GM23338 (cell line): ENCODE data around the gene TRNP1. TPM values are rescaled to one million over a fixed set of nuclear protein-coding genes. Genes with fewer than 3 reads are reported as not detected.

Experiments used
- ATAC-seq: fragments of 200-7000 bp; cut with Tn5 transposase; 3 replicates; pipeline ENCODE4 v1.9.1; 2020
- DNase-seq: peaks from one replicate; pipeline ENCODE4 v3.0.0-alpha.2; 2015; ENCODE audit warnings: low spot score
- H2AFZ ChIP-seq: fragments of 200-600 bp; sonication (generic); 2 replicates; pipeline ENCODE4 v1.8.0; 2016; ENCODE audit warnings: antibody characterized with exemption, mild to moderate bottlenecking, moderate library complexity
- H3F3A ChIP-seq: fragments of 200-600 bp; sonication (generic); replicated peaks from 2 replicates; pipeline ENCODE4 v1.8.0; 2017; ENCODE audit warnings: antibody characterized with exemption, mixed run types, low read depth
- H3K27ac ChIP-seq: fragments of 200-600 bp; sonication (generic); 2 replicates; pipeline ENCODE4 v1.6.1; 2016; ENCODE audit warnings: low read depth
- H3K27me3 ChIP-seq: fragments of 200-600 bp; sonication (generic); 2 replicates; pipeline ENCODE4 v1.8.0; 2016; ENCODE audit warnings: mild to moderate bottlenecking, mixed run types, moderate library complexity; ENCODE audit not compliant: insufficient read depth
- H3K36me3 ChIP-seq: fragments of 200-600 bp; sonication (generic); 2 replicates; pipeline ENCODE4 v1.8.0; 2016; ENCODE audit warnings: mild to moderate bottlenecking; ENCODE audit not compliant: insufficient read depth
- H3K4me1 ChIP-seq: fragments of 200-600 bp; sonication (generic); 2 replicates; pipeline ENCODE4 v1.8.0; 2016; ENCODE audit warnings: mild to moderate bottlenecking, moderate library complexity; ENCODE audit not compliant: insufficient read depth
- H3K4me2 ChIP-seq: fragments of 200-600 bp; sonication (generic); 2 replicates; pipeline ENCODE4 v1.7.1; 2017; ENCODE audit warnings: mixed run types
- H3K4me3 ChIP-seq: fragments of 200-600 bp; sonication (generic); 2 replicates; pipeline ENCODE4 v1.6.1; 2016; ENCODE audit warnings: mixed run types
- H3K79me2 ChIP-seq: fragments of 200-600 bp; sonication (generic); replicated peaks from 2 replicates; pipeline ENCODE4 v1.8.0; 2017; ENCODE audit warnings: mild to moderate bottlenecking; ENCODE audit not compliant: insufficient read depth
- H3K9me2 ChIP-seq: fragments of 200-600 bp; sonication (generic); 2 replicates; pipeline ENCODE4 v1.8.0; 2017; ENCODE audit not compliant: insufficient read depth
- H4K20me1 ChIP-seq: fragments of 200-600 bp; sonication (generic); replicated peaks from 2 replicates; pipeline ENCODE4 v1.8.0; 2017; ENCODE audit warnings: mild to moderate bottlenecking; ENCODE audit not compliant: insufficient read depth
- H3K27ac Mint-ChIP-seq: 2 replicates; pipeline ENCODE4 v1.8.0; 2020; ENCODE audit warnings: inconsistent platforms, mild to moderate bottlenecking, moderate library complexity, mixed read lengths
- H3K27me3 Mint-ChIP-seq: 3 replicates; pipeline ENCODE4 v1.8.0; 2022; ENCODE audit warnings: low read depth, mild to moderate bottlenecking, moderate library complexity, mixed read lengths, inconsistent platforms; ENCODE audit not compliant: insufficient read depth, poor library complexity
- H3K36me3 Mint-ChIP-seq: 3 replicates; pipeline ENCODE4 v1.8.0; 2021; ENCODE audit warnings: low read depth, mild to moderate bottlenecking, inconsistent platforms, moderate library complexity, mixed read lengths
- H3K4me1 Mint-ChIP-seq: 3 replicates; pipeline ENCODE4 v1.8.0; 2020; ENCODE audit warnings: mild to moderate bottlenecking, inconsistent platforms, mixed read lengths
- H3K4me3 Mint-ChIP-seq: 3 replicates; pipeline ENCODE4 v1.8.0; 2021; ENCODE audit warnings: moderate library complexity, mild to moderate bottlenecking, inconsistent platforms, mixed read lengths
- H3K9me3 Mint-ChIP-seq: 3 replicates; pipeline ENCODE4 v1.8.0; 2020; ENCODE audit warnings: moderate library complexity, mild to moderate bottlenecking, inconsistent platforms, mixed read lengths
- CREB1 ChIP-seq: fragments of 250-450 bp; sonication (Bioruptor Pico); IDR thresholded peaks from 2 replicates; pipeline ENCODE4 v1.5.0; 2020; ENCODE audit warnings: low read depth, mild to moderate bottlenecking, moderate library complexity
- EZH2 ChIP-seq: fragments of 200-600 bp; sonication (generic); IDR thresholded peaks from one replicate; pipeline ENCODE4 v1.8.0; 2017; ENCODE audit warnings: antibody characterized with exemption, mild to moderate bottlenecking, low read depth; ENCODE audit not compliant: unreplicated experiment
- EZH2phosphoT487 ChIP-seq: fragments of 200-600 bp; sonication (generic); IDR thresholded peaks from one replicate; pipeline ENCODE4 v1.8.1; 2018; ENCODE audit warnings: antibody characterized with exemption; ENCODE audit not compliant: unreplicated experiment
- JUNB ChIP-seq: IDR thresholded peaks from one replicate; pipeline ENCODE4 v1.6.1; 2016; ENCODE audit warnings: antibody characterized with exemption; ENCODE audit not compliant: unreplicated experiment
- NANOG ChIP-seq: IDR thresholded peaks from 2 replicates; pipeline ENCODE4 v1.6.1; 2016; ENCODE audit warnings: antibody characterized with exemption, borderline replicate concordance
- POLR2AphosphoS5 ChIP-seq: IDR thresholded peaks from 2 replicates; pipeline ENCODE4 v1.6.1; 2016; ENCODE audit warnings: antibody characterized with exemption, low read depth
- STAT1 ChIP-seq: IDR thresholded peaks from one replicate; pipeline ENCODE4 v1.6.1; 2016; ENCODE audit warnings: antibody characterized with exemption; ENCODE audit not compliant: unreplicated experiment
- ZNF114 ChIP-seq: fragments of 250-450 bp; sonication (Bioruptor Pico); IDR thresholded peaks from 2 replicates; pipeline ENCODE4 v1.5.0; 2020; ENCODE audit warnings: mild to moderate bottlenecking, moderate library complexity
- ZNF331 ChIP-seq: fragments of 250-450 bp; sonication (Bioruptor Pico); IDR thresholded peaks from 2 replicates; pipeline ENCODE4 v1.5.0; 2020; ENCODE audit warnings: low read depth, mild to moderate bottlenecking, moderate library complexity
- polyA plus RNA-seq: library from polyadenylated mRNA; unstranded; fragments of >200 nt; fragmentation: Nextera tagmentation; extraction: Ambion mirVana; gene quantifications from 2 replicates; pipeline ENCODE4 v1.2.1, GENCODE V29; 2016
- total RNA-seq: library from RNA; depleted of rRNA; stranded (reverse); fragments of >200 nt; shearing (Covaris generic); gene quantifications from 2 replicates; pipeline ENCODE4 v1.2.3, GENCODE V29; 2014
- TF ChIP-seq, protein P1 (sequence below): IDR thresholded peaks from one replicate; pipeline ENCODE4 v1.6.1; 2018; ENCODE audit warnings: antibody characterized with exemption; ENCODE audit not compliant: unreplicated experiment
- TF ChIP-seq, protein P2 (sequence below): fragments of 250-450 bp; sonication (Bioruptor Pico); IDR thresholded peaks from 2 replicates; pipeline ENCODE4 v1.5.0; 2020; ENCODE audit warnings: mild to moderate bottlenecking, moderate library complexity
- TF ChIP-seq, protein P3 (sequence below), 2 experiments: fragments of 200-600 bp in 1 of 2; sonication (generic) in 1 of 2; conservative IDR thresholded peaks; 2 replicates each; pipeline versions ENCODE4 v1.5.1 to v1.6.1; 2016 to 2017; ENCODE audit warnings: antibody characterized with exemption in 2 of 2, low read depth in 2 of 2, mild to moderate bottlenecking in 2 of 2, moderate library complexity in 1 of 2
- TF ChIP-seq, protein P4 (sequence below): IDR thresholded peaks from 2 replicates; pipeline ENCODE4 v1.6.1; 2016; ENCODE audit warnings: antibody characterized with exemption

TRNP1 gene
- total and polyA plus RNA-seq, 2 experiments from 2014 or later = 21.2 to 54.3 TPM

DNA sequence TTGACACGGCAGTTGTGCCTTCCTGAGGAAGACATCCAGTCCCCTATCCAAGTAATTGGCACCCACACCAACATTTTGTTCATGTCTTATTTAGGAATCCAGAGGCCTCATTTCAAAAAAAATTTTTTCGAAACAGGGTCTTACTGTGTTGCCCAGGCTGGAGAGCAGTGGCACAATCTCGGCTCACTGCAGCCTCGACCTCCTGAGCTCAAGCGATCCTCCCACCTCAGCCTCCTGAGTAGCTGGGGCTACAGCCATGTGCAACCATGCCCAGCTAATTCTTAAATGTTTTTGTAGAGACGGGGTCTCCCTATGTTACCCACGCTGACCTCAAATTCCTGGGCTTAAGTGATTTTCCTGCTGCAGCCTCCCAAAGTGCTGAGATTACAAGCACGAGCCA, 9.2 kb upstream of the TRNP1 start:
- no peaks in the 10 kb centered on the region for H3K27me3 ChIP-seq
- H3K4me2 ChIP-seq = no peak overlapping the region
- ATAC-seq (no peak), DNase-seq (no peak)
- no peak overlapping the region for H3K27ac ChIP-seq
- Mint-ChIP-seq H3K27ac (no peak overlapping the region), H3K4me1 (no peaks in the 10 kb centered on the region; the same call in 2 of the 3 replicates), H3K4me3 (no peak overlapping the region), H3K9me3 (no peaks in the 10 kb centered on the region), H3K36me3 (no peaks in the 10 kb centered on the region), H3K27me3 (peaks cover 14% of the 10 kb centered on the region)
- no peaks in the 10 kb centered on the region for H3K36me3 ChIP-seq
- no peaks in the 10 kb centered on the region for H3F3A ChIP-seq
- H3K4me3 ChIP-seq = no peak overlapping the region
- H3K9me2 ChIP-seq = no peaks in the 10 kb centered on the region
- H2AFZ ChIP-seq = no peak overlapping the region
- no peaks in the 10 kb centered on the region for H4K20me1 ChIP-seq
- no peaks in the 10 kb centered on the region for H3K4me1 ChIP-seq
- TF ChIP-seq, protein P1, sequence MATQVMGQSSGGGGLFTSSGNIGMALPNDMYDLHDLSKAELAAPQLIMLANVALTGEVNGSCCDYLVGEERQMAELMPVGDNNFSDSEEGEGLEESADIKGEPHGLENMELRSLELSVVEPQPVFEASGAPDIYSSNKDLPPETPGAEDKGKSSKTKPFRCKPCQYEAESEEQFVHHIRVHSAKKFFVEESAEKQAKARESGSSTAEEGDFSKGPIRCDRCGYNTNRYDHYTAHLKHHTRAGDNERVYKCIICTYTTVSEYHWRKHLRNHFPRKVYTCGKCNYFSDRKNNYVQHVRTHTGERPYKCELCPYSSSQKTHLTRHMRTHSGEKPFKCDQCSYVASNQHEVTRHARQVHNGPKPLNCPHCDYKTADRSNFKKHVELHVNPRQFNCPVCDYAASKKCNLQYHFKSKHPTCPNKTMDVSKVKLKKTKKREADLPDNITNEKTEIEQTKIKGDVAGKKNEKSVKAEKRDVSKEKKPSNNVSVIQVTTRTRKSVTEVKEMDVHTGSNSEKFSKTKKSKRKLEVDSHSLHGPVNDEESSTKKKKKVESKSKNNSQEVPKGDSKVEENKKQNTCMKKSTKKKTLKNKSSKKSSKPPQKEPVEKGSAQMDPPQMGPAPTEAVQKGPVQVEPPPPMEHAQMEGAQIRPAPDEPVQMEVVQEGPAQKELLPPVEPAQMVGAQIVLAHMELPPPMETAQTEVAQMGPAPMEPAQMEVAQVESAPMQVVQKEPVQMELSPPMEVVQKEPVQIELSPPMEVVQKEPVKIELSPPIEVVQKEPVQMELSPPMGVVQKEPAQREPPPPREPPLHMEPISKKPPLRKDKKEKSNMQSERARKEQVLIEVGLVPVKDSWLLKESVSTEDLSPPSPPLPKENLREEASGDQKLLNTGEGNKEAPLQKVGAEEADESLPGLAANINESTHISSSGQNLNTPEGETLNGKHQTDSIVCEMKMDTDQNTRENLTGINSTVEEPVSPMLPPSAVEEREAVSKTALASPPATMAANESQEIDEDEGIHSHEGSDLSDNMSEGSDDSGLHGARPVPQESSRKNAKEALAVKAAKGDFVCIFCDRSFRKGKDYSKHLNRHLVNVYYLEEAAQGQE = no peak
- TF ChIP-seq EZH2 = no peak
- no peak for TF ChIP-seq EZH2phosphoT487
- TF ChIP-seq POLR2AphosphoS5 = no peak
- TF ChIP-seq ZNF114 = no peak
- TF ChIP-seq STAT1 = no peak
- no peak for TF ChIP-seq NANOG
- TF ChIP-seq, protein P2, sequence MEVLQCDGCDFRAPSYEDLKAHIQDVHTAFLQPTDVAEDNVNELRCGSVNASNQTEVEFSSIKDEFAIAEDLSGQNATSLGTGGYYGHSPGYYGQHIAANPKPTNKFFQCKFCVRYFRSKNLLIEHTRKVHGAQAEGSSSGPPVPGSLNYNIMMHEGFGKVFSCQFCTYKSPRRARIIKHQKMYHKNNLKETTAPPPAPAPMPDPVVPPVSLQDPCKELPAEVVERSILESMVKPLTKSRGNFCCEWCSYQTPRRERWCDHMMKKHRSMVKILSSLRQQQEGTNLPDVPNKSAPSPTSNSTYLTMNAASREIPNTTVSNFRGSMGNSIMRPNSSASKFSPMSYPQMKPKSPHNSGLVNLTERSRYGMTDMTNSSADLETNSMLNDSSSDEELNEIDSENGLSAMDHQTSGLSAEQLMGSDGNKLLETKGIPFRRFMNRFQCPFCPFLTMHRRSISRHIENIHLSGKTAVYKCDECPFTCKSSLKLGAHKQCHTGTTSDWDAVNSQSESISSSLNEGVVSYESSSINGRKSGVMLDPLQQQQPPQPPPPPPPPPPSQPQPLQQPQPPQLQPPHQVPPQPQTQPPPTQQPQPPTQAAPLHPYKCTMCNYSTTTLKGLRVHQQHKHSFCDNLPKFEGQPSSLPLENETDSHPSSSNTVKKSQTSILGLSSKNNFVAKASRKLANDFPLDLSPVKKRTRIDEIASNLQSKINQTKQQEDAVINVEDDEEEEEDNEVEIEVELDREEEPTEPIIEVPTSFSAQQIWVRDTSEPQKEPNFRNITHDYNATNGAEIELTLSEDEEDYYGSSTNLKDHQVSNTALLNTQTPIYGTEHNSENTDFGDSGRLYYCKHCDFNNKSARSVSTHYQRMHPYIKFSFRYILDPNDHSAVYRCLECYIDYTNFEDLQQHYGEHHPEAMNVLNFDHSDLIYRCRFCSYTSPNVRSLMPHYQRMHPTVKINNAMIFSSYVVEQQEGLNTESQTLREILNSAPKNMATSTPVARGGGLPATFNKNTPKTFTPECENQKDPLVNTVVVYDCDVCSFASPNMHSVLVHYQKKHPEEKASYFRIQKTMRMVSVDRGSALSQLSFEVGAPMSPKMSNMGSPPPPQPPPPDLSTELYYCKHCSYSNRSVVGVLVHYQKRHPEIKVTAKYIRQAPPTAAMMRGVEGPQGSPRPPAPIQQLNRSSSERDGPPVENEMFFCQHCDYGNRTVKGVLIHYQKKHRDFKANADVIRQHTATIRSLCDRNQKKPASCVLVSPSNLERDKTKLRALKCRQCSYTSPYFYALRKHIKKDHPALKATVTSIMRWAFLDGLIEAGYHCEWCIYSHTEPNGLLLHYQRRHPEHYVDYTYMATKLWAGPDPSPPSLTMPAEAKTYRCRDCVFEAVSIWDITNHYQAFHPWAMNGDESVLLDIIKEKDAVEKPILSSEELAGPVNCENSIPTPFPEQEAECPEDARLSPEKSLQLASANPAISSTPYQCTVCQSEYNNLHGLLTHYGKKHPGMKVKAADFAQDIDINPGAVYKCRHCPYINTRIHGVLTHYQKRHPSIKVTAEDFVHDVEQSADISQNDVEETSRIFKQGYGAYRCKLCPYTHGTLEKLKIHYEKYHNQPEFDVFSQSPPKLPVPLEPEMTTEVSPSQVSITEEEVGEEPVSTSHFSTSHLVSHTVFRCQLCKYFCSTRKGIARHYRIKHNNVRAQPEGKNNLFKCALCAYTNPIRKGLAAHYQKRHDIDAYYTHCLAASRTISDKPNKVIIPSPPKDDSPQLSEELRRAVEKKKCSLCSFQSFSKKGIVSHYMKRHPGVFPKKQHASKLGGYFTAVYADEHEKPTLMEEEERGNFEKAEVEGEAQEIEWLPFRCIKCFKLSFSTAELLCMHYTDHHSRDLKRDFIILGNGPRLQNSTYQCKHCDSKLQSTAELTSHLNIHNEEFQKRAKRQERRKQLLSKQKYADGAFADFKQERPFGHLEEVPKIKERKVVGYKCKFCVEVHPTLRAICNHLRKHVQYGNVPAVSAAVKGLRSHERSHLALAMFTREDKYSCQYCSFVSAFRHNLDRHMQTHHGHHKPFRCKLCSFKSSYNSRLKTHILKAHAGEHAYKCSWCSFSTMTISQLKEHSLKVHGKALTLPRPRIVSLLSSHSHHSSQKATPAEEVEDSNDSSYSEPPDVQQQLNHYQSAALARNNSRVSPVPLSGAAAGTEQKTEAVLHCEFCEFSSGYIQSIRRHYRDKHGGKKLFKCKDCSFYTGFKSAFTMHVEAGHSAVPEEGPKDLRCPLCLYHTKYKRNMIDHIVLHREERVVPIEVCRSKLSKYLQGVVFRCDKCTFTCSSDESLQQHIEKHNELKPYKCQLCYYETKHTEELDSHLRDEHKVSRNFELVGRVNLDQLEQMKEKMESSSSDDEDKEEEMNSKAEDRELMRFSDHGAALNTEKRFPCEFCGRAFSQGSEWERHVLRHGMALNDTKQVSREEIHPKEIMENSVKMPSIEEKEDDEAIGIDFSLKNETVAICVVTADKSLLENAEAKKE (CRISPR knock-in tag) = no peak
- TF ChIP-seq JUNB = no peak
- no peak for TF ChIP-seq ZNF331 (CRISPR knock-in tag)
- TF ChIP-seq CREB1 (CRISPR knock-in tag) = no peak
- TF ChIP-seq, protein P3, sequence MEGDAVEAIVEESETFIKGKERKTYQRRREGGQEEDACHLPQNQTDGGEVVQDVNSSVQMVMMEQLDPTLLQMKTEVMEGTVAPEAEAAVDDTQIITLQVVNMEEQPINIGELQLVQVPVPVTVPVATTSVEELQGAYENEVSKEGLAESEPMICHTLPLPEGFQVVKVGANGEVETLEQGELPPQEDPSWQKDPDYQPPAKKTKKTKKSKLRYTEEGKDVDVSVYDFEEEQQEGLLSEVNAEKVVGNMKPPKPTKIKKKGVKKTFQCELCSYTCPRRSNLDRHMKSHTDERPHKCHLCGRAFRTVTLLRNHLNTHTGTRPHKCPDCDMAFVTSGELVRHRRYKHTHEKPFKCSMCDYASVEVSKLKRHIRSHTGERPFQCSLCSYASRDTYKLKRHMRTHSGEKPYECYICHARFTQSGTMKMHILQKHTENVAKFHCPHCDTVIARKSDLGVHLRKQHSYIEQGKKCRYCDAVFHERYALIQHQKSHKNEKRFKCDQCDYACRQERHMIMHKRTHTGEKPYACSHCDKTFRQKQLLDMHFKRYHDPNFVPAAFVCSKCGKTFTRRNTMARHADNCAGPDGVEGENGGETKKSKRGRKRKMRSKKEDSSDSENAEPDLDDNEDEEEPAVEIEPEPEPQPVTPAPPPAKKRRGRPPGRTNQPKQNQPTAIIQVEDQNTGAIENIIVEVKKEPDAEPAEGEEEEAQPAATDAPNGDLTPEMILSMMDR (conservative IDR thresholded peaks at IDR 0.05; ENCODE audit: low read depth in 2 of 2) = no peak
- TF ChIP-seq, protein P4, sequence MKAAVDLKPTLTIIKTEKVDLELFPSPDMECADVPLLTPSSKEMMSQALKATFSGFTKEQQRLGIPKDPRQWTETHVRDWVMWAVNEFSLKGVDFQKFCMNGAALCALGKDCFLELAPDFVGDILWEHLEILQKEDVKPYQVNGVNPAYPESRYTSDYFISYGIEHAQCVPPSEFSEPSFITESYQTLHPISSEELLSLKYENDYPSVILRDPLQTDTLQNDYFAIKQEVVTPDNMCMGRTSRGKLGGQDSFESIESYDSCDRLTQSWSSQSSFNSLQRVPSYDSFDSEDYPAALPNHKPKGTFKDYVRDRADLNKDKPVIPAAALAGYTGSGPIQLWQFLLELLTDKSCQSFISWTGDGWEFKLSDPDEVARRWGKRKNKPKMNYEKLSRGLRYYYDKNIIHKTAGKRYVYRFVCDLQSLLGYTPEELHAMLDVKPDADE = no peak
- H3K79me2 ChIP-seq = no peaks in the 10 kb centered on the region
